ENCODE results near the gene LPCAT2.

GRCh38 chr16:55628306-55628968 lies 119.6 kb downstream of the LPCAT2 start:
- TF ChIP-seq CTCF (IDR thresholded peaks at IDR 0.05; ENCODE audit: extremely low read depth in 1 of 2, insufficient read depth in 1 of 2, low read depth in 1 of 2, low read length in 2 of 2) (no peak), GATA2 (IDR thresholded peaks at IDR 0.05; ENCODE audit: insufficient read depth, insufficient read length, low read depth, low read length) (no peak), POLR2AphosphoS5 (IDR thresholded peaks at IDR 0.05; ENCODE audit: insufficient read depth, low read depth, low read length) (no peak), EZH2 (IDR thresholded peaks at IDR 0.05; ENCODE audit: borderline replicate concordance, low read depth, low read length, severe bottlenecking) (no peak), MAX (IDR thresholded peaks at IDR 0.05; ENCODE audit: insufficient read depth, insufficient read length) (no peak), POLR2A (IDR thresholded peaks at IDR 0.05; ENCODE audit: low read depth, low read length) (no peak), MYC (IDR thresholded peaks at IDR 0.05; ENCODE audit: low read depth, low read length) (no peak), JUN (IDR thresholded peaks at IDR 0.05; ENCODE audit: borderline replicate concordance, insufficient read depth, insufficient read length, low read depth) (no peak)
